Stimulated activated CD8-positive, alpha-beta memory T cell treated with anti-CD3 and anti-CD28 coated beads, Interleukin-15, amount 100 ng/mL, for 4 hours (primary cell): ENCODE measurements around the gene MARK1.
"Not testable (repeated sequence)": the region's sequence is repeated elsewhere in the genome, so short reads cannot be mapped to it uniquely, and the experiment has no call there.

ENCODE experiments used
- DNase-seq, 2 donors: peaks; one replicate each; pipeline ENCODE4 v3.0.0-alpha.2; 2020; ENCODE audit warnings: low read depth in 2 of 2

The MARK1 gene

GRCh38 chr1:220528679-220529501 lies 954 bp downstream of the MARK1 start:
- DNase-seq: no peak

GRCh38 chr1:220529521-220530020 lies 1.6 kb downstream of the MARK1 start:
- no peak for DNase-seq

GRCh38 chr1:220533504-220534109 lies 5.7 kb downstream of the MARK1 start:
- DNase-seq: no peak

- DNase-seq: no peak
These were observed 17.0 kb downstream of the MARK1 start for GRCh38 chr1:220544901-220545303.

GRCh38 chr1:220550811-220551399 lies 23.0 kb downstream of the MARK1 start:
- DNase-seq: no peak

GRCh38 chr1:220551718-220552117 lies 23.8 kb downstream of the MARK1 start:
- no peak for DNase-seq

GRCh38 chr1:220552672-220553260 lies 24.8 kb downstream of the MARK1 start:
- no peak for DNase-seq

- DNase-seq: no peak
These were observed 28.7 kb downstream of the MARK1 start for GRCh38 chr1:220556641-220557040.

- no peak for DNase-seq
These were observed 35.6 kb downstream of the MARK1 start for GRCh38 chr1:220563564-220563963.

GRCh38 chr1:220564216-220564615 lies 36.3 kb downstream of the MARK1 start:
- DNase-seq: no peak

- DNase-seq: no peak
These were observed 37.7 kb downstream of the MARK1 start for GRCh38 chr1:220565670-220566069.

- no peak for DNase-seq
These were observed 38.9 kb downstream of the MARK1 start for GRCh38 chr1:220566869-220567268.

GRCh38 chr1:220572416-220572815 lies 44.5 kb downstream of the MARK1 start:
- no peak for DNase-seq

GRCh38 chr1:220573836-220574235 lies 45.9 kb downstream of the MARK1 start:
- no peak for DNase-seq

GRCh38 chr1:220575718-220576497 lies 48.0 kb downstream of the MARK1 start:
- no peak for DNase-seq

GRCh38 chr1:220577926-220578325 lies 50.0 kb downstream of the MARK1 start:
- no peak for DNase-seq

- DNase-seq: no peak
These were observed 51.4 kb downstream of the MARK1 start for GRCh38 chr1:220579317-220579716.

GRCh38 chr1:220592714-220593113 lies 64.8 kb downstream of the MARK1 start:
- DNase-seq: no peak

- DNase-seq: no peak
These were observed 66.4 kb downstream of the MARK1 start for GRCh38 chr1:220594356-220594755.

- DNase-seq: no peak
These were observed 67.2 kb downstream of the MARK1 start for GRCh38 chr1:220595179-220595578.

- DNase-seq: no peak
These were observed 77.0 kb downstream of the MARK1 start for GRCh38 chr1:220604926-220605325.

- not testable (repeated sequence) for DNase-seq
These were observed 77.7 kb downstream of the MARK1 start for GRCh38 chr1:220605651-220606050.
